Measurements from ENCODE around the gene SOCS1.

DNA sequence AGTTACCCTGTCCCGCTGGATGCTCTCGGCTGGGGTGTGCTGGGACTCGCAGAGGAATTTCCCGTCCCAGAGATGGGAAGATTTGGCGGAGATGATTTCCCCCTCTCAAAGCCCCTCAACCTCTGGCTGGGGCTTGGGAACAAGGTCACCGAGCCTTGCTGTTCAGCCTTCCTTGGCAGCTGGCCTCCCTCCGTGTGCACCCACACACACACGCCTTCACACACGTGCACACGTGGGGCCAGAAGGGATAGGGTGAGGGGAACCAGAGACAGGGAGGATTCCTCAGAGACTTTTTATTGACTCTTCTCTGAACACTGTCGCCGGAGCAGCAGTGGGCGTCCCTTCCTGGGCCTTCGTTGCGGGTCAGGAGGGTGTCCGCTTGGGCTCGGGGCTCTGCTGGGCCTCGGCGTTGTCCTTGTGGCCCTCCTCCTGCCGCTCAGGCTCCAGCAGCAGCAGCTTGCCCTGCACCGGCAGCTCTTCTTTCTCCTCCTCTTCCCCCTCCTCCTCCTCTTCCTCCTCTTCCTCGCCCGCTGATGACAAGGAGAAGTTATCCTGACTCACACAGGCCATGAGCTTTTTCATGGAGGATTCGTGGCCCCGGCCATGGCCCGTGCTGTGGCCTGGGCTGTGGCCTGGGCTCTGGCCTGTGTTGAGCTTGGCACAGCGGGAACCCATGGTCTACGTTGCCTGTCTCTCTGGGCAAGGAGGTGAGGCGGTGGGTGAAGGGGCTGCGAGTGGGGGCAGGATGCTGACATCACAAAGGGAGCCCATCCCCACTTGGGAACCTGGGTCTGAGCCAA is 17.1 kb upstream of the SOCS1 start, which contains the start of gene PRM3:
- TF ChIP-seq EZH2phosphoT487 (IDR thresholded peaks at IDR 0.05; ENCODE audit: unreplicated experiment) (no peak), POLR2AphosphoS5 (IDR thresholded peaks at IDR 0.05; ENCODE audit: low read depth) (no peak), EZH2 (IDR thresholded peaks at IDR 0.05; ENCODE audit: low read depth, unreplicated experiment) (no peak), CREB1 (CRISPR knock-in tag; IDR thresholded peaks at IDR 0.05; ENCODE audit: low read depth) (no peak), ZNF114 (CRISPR knock-in tag; IDR thresholded peaks at IDR 0.05) (no peak), ZNF331 (CRISPR knock-in tag; IDR thresholded peaks at IDR 0.05; ENCODE audit: low read depth) (no peak), STAT1 (IDR thresholded peaks at IDR 0.05; ENCODE audit: unreplicated experiment) (no peak)
- TF ChIP-seq, protein P1, sequence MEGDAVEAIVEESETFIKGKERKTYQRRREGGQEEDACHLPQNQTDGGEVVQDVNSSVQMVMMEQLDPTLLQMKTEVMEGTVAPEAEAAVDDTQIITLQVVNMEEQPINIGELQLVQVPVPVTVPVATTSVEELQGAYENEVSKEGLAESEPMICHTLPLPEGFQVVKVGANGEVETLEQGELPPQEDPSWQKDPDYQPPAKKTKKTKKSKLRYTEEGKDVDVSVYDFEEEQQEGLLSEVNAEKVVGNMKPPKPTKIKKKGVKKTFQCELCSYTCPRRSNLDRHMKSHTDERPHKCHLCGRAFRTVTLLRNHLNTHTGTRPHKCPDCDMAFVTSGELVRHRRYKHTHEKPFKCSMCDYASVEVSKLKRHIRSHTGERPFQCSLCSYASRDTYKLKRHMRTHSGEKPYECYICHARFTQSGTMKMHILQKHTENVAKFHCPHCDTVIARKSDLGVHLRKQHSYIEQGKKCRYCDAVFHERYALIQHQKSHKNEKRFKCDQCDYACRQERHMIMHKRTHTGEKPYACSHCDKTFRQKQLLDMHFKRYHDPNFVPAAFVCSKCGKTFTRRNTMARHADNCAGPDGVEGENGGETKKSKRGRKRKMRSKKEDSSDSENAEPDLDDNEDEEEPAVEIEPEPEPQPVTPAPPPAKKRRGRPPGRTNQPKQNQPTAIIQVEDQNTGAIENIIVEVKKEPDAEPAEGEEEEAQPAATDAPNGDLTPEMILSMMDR (conservative IDR thresholded peaks at IDR 0.05; ENCODE audit: low read depth in 2 of 2) = no peak
- TF ChIP-seq, protein P2, sequence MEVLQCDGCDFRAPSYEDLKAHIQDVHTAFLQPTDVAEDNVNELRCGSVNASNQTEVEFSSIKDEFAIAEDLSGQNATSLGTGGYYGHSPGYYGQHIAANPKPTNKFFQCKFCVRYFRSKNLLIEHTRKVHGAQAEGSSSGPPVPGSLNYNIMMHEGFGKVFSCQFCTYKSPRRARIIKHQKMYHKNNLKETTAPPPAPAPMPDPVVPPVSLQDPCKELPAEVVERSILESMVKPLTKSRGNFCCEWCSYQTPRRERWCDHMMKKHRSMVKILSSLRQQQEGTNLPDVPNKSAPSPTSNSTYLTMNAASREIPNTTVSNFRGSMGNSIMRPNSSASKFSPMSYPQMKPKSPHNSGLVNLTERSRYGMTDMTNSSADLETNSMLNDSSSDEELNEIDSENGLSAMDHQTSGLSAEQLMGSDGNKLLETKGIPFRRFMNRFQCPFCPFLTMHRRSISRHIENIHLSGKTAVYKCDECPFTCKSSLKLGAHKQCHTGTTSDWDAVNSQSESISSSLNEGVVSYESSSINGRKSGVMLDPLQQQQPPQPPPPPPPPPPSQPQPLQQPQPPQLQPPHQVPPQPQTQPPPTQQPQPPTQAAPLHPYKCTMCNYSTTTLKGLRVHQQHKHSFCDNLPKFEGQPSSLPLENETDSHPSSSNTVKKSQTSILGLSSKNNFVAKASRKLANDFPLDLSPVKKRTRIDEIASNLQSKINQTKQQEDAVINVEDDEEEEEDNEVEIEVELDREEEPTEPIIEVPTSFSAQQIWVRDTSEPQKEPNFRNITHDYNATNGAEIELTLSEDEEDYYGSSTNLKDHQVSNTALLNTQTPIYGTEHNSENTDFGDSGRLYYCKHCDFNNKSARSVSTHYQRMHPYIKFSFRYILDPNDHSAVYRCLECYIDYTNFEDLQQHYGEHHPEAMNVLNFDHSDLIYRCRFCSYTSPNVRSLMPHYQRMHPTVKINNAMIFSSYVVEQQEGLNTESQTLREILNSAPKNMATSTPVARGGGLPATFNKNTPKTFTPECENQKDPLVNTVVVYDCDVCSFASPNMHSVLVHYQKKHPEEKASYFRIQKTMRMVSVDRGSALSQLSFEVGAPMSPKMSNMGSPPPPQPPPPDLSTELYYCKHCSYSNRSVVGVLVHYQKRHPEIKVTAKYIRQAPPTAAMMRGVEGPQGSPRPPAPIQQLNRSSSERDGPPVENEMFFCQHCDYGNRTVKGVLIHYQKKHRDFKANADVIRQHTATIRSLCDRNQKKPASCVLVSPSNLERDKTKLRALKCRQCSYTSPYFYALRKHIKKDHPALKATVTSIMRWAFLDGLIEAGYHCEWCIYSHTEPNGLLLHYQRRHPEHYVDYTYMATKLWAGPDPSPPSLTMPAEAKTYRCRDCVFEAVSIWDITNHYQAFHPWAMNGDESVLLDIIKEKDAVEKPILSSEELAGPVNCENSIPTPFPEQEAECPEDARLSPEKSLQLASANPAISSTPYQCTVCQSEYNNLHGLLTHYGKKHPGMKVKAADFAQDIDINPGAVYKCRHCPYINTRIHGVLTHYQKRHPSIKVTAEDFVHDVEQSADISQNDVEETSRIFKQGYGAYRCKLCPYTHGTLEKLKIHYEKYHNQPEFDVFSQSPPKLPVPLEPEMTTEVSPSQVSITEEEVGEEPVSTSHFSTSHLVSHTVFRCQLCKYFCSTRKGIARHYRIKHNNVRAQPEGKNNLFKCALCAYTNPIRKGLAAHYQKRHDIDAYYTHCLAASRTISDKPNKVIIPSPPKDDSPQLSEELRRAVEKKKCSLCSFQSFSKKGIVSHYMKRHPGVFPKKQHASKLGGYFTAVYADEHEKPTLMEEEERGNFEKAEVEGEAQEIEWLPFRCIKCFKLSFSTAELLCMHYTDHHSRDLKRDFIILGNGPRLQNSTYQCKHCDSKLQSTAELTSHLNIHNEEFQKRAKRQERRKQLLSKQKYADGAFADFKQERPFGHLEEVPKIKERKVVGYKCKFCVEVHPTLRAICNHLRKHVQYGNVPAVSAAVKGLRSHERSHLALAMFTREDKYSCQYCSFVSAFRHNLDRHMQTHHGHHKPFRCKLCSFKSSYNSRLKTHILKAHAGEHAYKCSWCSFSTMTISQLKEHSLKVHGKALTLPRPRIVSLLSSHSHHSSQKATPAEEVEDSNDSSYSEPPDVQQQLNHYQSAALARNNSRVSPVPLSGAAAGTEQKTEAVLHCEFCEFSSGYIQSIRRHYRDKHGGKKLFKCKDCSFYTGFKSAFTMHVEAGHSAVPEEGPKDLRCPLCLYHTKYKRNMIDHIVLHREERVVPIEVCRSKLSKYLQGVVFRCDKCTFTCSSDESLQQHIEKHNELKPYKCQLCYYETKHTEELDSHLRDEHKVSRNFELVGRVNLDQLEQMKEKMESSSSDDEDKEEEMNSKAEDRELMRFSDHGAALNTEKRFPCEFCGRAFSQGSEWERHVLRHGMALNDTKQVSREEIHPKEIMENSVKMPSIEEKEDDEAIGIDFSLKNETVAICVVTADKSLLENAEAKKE (CRISPR knock-in tag; IDR thresholded peaks at IDR 0.05) = no peak
- TF ChIP-seq, protein P3, sequence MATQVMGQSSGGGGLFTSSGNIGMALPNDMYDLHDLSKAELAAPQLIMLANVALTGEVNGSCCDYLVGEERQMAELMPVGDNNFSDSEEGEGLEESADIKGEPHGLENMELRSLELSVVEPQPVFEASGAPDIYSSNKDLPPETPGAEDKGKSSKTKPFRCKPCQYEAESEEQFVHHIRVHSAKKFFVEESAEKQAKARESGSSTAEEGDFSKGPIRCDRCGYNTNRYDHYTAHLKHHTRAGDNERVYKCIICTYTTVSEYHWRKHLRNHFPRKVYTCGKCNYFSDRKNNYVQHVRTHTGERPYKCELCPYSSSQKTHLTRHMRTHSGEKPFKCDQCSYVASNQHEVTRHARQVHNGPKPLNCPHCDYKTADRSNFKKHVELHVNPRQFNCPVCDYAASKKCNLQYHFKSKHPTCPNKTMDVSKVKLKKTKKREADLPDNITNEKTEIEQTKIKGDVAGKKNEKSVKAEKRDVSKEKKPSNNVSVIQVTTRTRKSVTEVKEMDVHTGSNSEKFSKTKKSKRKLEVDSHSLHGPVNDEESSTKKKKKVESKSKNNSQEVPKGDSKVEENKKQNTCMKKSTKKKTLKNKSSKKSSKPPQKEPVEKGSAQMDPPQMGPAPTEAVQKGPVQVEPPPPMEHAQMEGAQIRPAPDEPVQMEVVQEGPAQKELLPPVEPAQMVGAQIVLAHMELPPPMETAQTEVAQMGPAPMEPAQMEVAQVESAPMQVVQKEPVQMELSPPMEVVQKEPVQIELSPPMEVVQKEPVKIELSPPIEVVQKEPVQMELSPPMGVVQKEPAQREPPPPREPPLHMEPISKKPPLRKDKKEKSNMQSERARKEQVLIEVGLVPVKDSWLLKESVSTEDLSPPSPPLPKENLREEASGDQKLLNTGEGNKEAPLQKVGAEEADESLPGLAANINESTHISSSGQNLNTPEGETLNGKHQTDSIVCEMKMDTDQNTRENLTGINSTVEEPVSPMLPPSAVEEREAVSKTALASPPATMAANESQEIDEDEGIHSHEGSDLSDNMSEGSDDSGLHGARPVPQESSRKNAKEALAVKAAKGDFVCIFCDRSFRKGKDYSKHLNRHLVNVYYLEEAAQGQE (IDR thresholded peaks at IDR 0.05; ENCODE audit: unreplicated experiment) = no peak
